ENCODE results near the gene NR1D1. TPM values are rescaled to one million over a fixed set of nuclear protein-coding genes. Genes with fewer than 3 reads are reported as not detected.
A peak's percentile ranks its signal among the peaks of the same experiment; 100 is the strongest.

NR1D1 gene
- total RNA-seq, 2 donors from 2014 or later, result 8.3 to 9.9 TPM

DNA sequence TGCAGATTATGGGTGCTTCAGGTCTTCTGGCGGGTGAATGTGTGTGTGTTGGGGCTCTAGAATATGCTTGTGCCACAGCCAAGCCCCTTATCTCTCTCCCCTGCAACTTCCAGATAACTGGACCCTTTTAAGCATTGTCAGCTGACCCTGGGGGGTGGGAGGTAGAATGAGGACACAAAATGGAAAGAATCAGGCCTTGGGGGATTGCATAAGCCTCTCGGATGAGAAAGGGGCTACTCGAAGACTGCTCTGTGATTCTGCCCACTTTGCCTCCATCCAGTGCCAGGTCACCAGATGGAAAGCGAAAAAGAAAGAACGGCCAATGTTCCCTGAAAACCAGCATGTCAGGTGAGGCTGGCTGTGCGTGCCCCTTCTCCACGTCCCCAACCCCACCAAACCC, 23.8 kb downstream of the NR1D1 start:
- Histone ChIP-seq H3K9me3 (no peaks in the 10 kb centered on the region), H3K4me1 (peaks cover 0 to 55% of the 10 kb centered on the region in 2 donors), H3K27ac (peak overlapping the region; percentile 95 to 98), H3K36me3 (peaks cover 34% of the 10 kb centered on the region), H3K4me3 (no peak overlapping the region), H3K27me3 (no peaks in the 10 kb centered on the region)
- DNase-seq (ENCODE audit: low spot score), result no peak
- TF ChIP-seq, protein P1, sequence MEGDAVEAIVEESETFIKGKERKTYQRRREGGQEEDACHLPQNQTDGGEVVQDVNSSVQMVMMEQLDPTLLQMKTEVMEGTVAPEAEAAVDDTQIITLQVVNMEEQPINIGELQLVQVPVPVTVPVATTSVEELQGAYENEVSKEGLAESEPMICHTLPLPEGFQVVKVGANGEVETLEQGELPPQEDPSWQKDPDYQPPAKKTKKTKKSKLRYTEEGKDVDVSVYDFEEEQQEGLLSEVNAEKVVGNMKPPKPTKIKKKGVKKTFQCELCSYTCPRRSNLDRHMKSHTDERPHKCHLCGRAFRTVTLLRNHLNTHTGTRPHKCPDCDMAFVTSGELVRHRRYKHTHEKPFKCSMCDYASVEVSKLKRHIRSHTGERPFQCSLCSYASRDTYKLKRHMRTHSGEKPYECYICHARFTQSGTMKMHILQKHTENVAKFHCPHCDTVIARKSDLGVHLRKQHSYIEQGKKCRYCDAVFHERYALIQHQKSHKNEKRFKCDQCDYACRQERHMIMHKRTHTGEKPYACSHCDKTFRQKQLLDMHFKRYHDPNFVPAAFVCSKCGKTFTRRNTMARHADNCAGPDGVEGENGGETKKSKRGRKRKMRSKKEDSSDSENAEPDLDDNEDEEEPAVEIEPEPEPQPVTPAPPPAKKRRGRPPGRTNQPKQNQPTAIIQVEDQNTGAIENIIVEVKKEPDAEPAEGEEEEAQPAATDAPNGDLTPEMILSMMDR (IDR thresholded peaks at IDR 0.05), result no peak

DNA sequence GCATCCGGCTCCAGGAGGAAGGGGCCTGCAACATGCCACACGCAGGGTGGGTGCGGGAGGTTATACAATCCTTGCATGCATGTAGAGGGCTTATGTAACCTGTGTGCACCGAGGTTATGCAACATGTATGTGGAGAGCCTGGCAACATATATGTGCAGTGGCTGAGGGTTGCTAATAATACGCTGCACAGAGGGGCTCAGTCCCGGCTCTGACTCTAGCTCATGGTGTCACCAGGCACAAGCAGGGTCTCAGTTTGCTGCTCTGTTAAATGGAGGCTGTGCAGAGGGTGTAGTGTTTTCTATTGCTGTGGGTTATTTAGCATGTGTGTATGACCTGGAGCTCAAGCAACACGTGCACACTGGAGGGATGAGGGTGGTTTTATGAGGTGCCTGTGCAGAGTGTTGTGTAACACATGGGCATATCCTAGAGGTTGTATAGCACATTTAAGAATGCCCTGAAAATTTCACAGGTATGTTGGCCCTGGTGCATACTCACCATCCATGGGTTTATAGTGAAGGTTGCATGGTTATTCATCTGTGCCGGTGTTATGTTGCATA, 24.4 kb downstream of the NR1D1 start:
- TF ChIP-seq, protein P1 (IDR thresholded peaks at IDR 0.05), result no peak
- H3K27ac ChIP-seq, result peak overlapping the region; percentile 95 to 98
- H3K4me3 ChIP-seq, result peak overlapping the region in 1 of 2 donors; percentile 13
- H3K36me3 ChIP-seq, result peaks cover 34% of the 10 kb centered on the region
- H3K9me3 ChIP-seq, result no peaks in the 10 kb centered on the region
- no peak for DNase-seq (ENCODE audit: low spot score)
- H3K27me3 ChIP-seq, result no peaks in the 10 kb centered on the region
- peaks cover 0 to 61% of the 10 kb centered on the region in 2 donors for H3K4me1 ChIP-seq

DNA sequence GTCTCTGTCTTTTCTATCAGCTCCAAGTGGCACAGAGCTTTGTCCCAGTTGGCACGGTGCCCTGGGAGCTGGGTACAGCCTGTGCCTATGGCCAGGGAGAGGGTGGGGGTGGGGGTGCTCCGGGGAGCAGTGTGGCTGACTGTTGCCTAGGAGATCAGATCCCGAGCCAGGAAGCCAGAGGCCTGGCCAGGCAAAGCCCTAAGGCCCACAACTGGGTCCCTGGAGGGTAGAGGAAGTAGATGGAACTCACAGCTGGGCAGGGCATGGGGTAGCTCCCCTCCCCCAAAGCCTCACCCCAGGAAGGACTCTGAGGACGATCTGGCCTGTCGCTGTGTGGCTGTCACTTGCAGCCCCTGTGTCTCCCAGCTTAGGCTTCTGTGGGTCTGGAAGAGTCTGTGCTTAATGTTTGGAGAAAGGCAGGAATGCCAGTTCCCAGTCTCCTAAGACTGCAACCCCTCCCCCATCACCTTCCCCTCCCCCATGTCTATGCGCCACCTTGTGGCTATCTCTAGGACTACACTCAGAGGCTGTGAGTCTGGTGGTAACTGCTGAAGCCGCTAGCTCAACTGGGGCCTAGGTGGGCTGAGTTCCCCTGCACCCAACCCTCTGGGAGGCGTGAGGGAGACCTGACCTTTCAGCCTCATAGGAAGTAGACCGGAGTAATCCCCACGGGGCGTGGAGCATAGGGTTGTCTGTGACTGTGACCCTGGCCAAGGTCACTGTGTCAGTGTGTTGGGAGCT, 25.0 kb downstream of the NR1D1 start:
- peak; percentile 83 for DNase-seq (ENCODE audit: low spot score)
- H3K27me3 ChIP-seq, result no peaks in the 10 kb centered on the region
- peaks cover 33% of the 10 kb centered on the region for H3K36me3 ChIP-seq
- no peaks in the 10 kb centered on the region for H3K9me3 ChIP-seq
- H3K4me3 ChIP-seq, result peak overlapping the region in 1 of 2 donors; percentile 13
- H3K4me1 ChIP-seq, result peaks cover 0 to 68% of the 10 kb centered on the region in 2 donors
- TF ChIP-seq, protein P1 (IDR thresholded peaks at IDR 0.05), result peak; percentile 93 to 95
- H3K27ac ChIP-seq, result peak overlapping the region; percentile 95 to 98

DNA sequence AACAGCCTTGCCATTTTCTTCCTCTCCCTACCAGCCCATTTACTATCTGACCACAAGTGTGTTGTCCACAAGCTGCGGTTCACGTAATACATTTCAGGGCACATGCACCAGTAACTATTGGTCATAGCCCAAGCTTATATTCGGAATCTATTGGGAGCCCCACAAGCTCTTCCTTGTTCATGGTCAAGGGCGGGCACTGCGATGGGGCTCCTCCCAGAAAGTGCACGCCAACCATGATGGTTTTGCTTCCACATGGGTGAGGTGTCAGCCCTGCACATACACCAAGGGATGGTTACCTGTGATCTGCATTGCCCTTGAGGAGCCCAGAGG, 25.6 kb downstream of the NR1D1 start:
- Histone ChIP-seq H3K36me3 (peaks cover 28% of the 10 kb centered on the region), H3K27me3 (no peaks in the 10 kb centered on the region), H3K4me1 (peaks cover 0 to 73% of the 10 kb centered on the region in 2 donors), H3K9me3 (no peaks in the 10 kb centered on the region), H3K27ac (peak overlapping the region; percentile 95 to 98), H3K4me3 (peak overlapping the region in 1 of 2 donors; percentile 13)
- no peak for DNase-seq (ENCODE audit: low spot score)
- TF ChIP-seq, protein P1 (IDR thresholded peaks at IDR 0.05), result no peak

DNA sequence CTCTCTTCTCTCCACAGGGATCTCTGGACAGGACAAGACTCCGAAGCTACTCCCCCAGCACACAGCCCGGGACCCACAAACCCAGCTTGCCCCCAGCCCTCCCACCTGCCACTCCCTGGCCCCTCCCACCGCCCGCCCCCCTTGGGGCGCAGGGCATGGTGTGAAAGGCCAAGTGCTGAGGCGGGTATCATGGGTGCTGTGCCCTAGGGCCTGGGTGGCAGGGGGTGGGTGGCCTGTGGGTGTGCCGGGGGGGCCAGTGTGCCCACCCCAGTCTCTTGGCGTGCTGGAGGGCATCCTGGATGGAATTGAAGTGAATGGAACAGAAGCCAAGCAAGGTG, 26.2 kb downstream of the NR1D1 start:
- H3K27ac ChIP-seq, result peak overlapping the region; percentile 95 to 98
- H3K4me1 ChIP-seq, result peaks cover 0 to 80% of the 10 kb centered on the region in 2 donors
- TF ChIP-seq, protein P1 (IDR thresholded peaks at IDR 0.05), result no peak
- H3K27me3 ChIP-seq, result no peaks in the 10 kb centered on the region
- no peak for DNase-seq (ENCODE audit: low spot score)
- H3K36me3 ChIP-seq, result peaks cover 21% of the 10 kb centered on the region
- no peaks in the 10 kb centered on the region for H3K9me3 ChIP-seq
- H3K4me3 ChIP-seq, result no peak overlapping the region
